H9 (cell line): ENCODE results near the gene SCGB3A2. TPM values are rescaled to one million over a fixed set of nuclear protein-coding genes. Genes with fewer than 3 reads are reported as not detected.
A peak's percentile ranks its signal among the peaks of the same experiment; 100 is the strongest.

Experiments
- DNase-seq: peaks from one replicate; pipeline ENCODE4 v3.0.0-alpha.2; 2017
- H2AFZ ChIP-seq: one replicate; pipeline ENCODE4 v1.6.1; 2013; ENCODE audit warnings: mild to moderate bottlenecking, low read length, control low read depth, moderate library complexity
- H2AK5ac ChIP-seq: 2 replicates; pipeline ENCODE4 v1.6.1; 2013; ENCODE audit warnings: low read length, control low read depth, mixed read lengths; ENCODE audit not compliant: insufficient read length
- H2BK120ac ChIP-seq: one replicate; pipeline ENCODE4 v1.6.1; 2013; ENCODE audit warnings: low read depth, mild to moderate bottlenecking, low read length, control low read depth, inconsistent platforms; ENCODE audit not compliant: poor library complexity, severe bottlenecking
- H2BK12ac ChIP-seq: 2 replicates; pipeline ENCODE4 v1.6.1; 2013; ENCODE audit warnings: low read length, control low read depth, mixed read lengths, low read depth; ENCODE audit not compliant: insufficient read length
- H2BK15ac ChIP-seq: 2 replicates; pipeline ENCODE4 v1.6.1; 2013; ENCODE audit warnings: low read depth, low read length, control low read depth
- H2BK20ac ChIP-seq: one replicate; pipeline ENCODE4 v1.6.1; 2013; ENCODE audit warnings: low read depth, mild to moderate bottlenecking, low read length, control low read depth, inconsistent platforms; ENCODE audit not compliant: poor library complexity, severe bottlenecking
- H2BK5ac ChIP-seq: 2 replicates; pipeline ENCODE4 v1.6.1; 2013; ENCODE audit warnings: low read length, control low read depth, mixed read lengths; ENCODE audit not compliant: insufficient read length
- H3K14ac ChIP-seq: 2 replicates; pipeline ENCODE4 v1.6.1; 2013; ENCODE audit warnings: low read length, control low read depth; ENCODE audit not compliant: insufficient read depth
- H3K18ac ChIP-seq: 2 replicates; pipeline ENCODE4 v1.6.1; 2013; ENCODE audit warnings: low read depth, mild to moderate bottlenecking, mixed read lengths, low read length, control low read depth; ENCODE audit not compliant: insufficient read length
- H3K23ac ChIP-seq: 2 replicates; pipeline ENCODE4 v1.6.1; 2013; ENCODE audit warnings: low read length, control low read depth, mixed read lengths, low read depth; ENCODE audit not compliant: insufficient read length
- H3K23me2 ChIP-seq: 2 replicates; pipeline ENCODE4 v1.6.1; 2013; ENCODE audit warnings: low read depth, mild to moderate bottlenecking, mixed read lengths, low read length, control low read depth; ENCODE audit not compliant: insufficient read length, poor library complexity, severe bottlenecking
- H3K27ac ChIP-seq: 2 replicates; pipeline ENCODE4 v1.5.1; 2013; ENCODE audit warnings: low read length, control low read depth, mixed read lengths, low read depth; ENCODE audit not compliant: insufficient read length
- H3K27me3 ChIP-seq: 2 replicates; pipeline ENCODE4 v1.6.1; 2013; ENCODE audit warnings: low read length, control low read depth, inconsistent platforms; ENCODE audit not compliant: insufficient read depth
- H3K4ac ChIP-seq: 2 replicates; pipeline ENCODE4 v1.6.1; 2013; ENCODE audit warnings: low read depth, mild to moderate bottlenecking, control low read depth, inconsistent platforms, low read length, moderate library complexity
- H3K4me1 ChIP-seq: 2 replicates; pipeline ENCODE4 v1.6.1; 2013; ENCODE audit warnings: low read length, control low read depth, inconsistent platforms; ENCODE audit not compliant: insufficient read depth
- H3K4me2 ChIP-seq: 2 replicates; pipeline ENCODE4 v1.6.1; 2013; ENCODE audit warnings: low read length, control low read depth, mixed read lengths; ENCODE audit not compliant: insufficient read length, insufficient read depth
- H3K56ac ChIP-seq: 2 replicates; pipeline ENCODE4 v1.6.1; 2013; ENCODE audit warnings: low read depth, mild to moderate bottlenecking, mixed read lengths, low read length, control low read depth; ENCODE audit not compliant: insufficient read length
- H3K79me1 ChIP-seq: 2 replicates; pipeline ENCODE4 v1.6.1; 2013; ENCODE audit warnings: low read depth, mild to moderate bottlenecking, moderate library complexity, low read length, control low read depth, inconsistent platforms; ENCODE audit not compliant: insufficient read depth, poor library complexity, severe bottlenecking
- H3K79me2 ChIP-seq: 2 replicates; pipeline ENCODE4 v1.6.1; 2013; ENCODE audit warnings: low read length, control low read depth, inconsistent platforms; ENCODE audit not compliant: insufficient read depth
- H3K9ac ChIP-seq: 2 replicates; pipeline ENCODE4 v1.6.1; 2013; ENCODE audit warnings: low read length, control low read depth, mixed read lengths; ENCODE audit not compliant: insufficient read length; ENCODE audit errors: extremely low read depth
- H3K9me3 ChIP-seq: one replicate; pipeline ENCODE4 v1.6.1; 2013; ENCODE audit warnings: low read depth, low read length, inconsistent platforms; ENCODE audit not compliant: control insufficient read depth
- H3T11ph ChIP-seq: one replicate; pipeline ENCODE4 v1.6.1; 2013; ENCODE audit warnings: mild to moderate bottlenecking, low read length, control low read depth, inconsistent platforms
- H4K20me1 ChIP-seq: one replicate; pipeline ENCODE4 v1.6.1; 2013; ENCODE audit not compliant: control insufficient read depth, insufficient read length, insufficient read depth
- H4K5ac ChIP-seq: 2 replicates; pipeline ENCODE4 v1.6.1; 2013; ENCODE audit warnings: low read depth, mild to moderate bottlenecking, mixed read lengths, low read length, control low read depth; ENCODE audit not compliant: insufficient read length
- H4K8ac ChIP-seq: replicated peaks from 2 replicates; pipeline ENCODE4 v1.6.1; 2013; ENCODE audit warnings: low read length, control low read depth, mixed read lengths, low read depth; ENCODE audit not compliant: insufficient read length
- H4K91ac ChIP-seq: 2 replicates; pipeline ENCODE4 v1.6.1; 2013; ENCODE audit warnings: low read depth, mild to moderate bottlenecking, moderate library complexity, mixed read lengths, low read length, control low read depth; ENCODE audit not compliant: insufficient read length
- H3K27ac Mint-ChIP-seq, 3 experiments: 2 replicates in 2 of 3; 3 replicates in 1 of 3; pipeline ENCODE4 v1.8.0; 2020 to 2021; ENCODE audit warnings: mixed read lengths in 3 of 3, mild to moderate bottlenecking in 1 of 3, moderate library complexity in 1 of 3
- H3K27me3 Mint-ChIP-seq: 2 replicates; pipeline ENCODE4 v1.8.0; 2021; ENCODE audit warnings: low read depth, mild to moderate bottlenecking, moderate library complexity, mixed read lengths
- H3K36me3 Mint-ChIP-seq, 3 experiments: 2 replicates in 2 of 3; 3 replicates in 1 of 3; pipeline ENCODE4 v1.8.0; 2020 to 2021; ENCODE audit warnings: low read depth in 3 of 3, mixed read lengths in 3 of 3; ENCODE audit not compliant: insufficient read depth in 1 of 3
- H3K4me1 Mint-ChIP-seq, 2 experiments: 2 replicates each; pipeline ENCODE4 v1.8.0; 2020; ENCODE audit warnings: mixed read lengths in 2 of 2
- H3K4me3 Mint-ChIP-seq, 2 experiments: 2 replicates in 1 of 2; 3 replicates in 1 of 2; pipeline ENCODE4 v1.8.0; 2020 to 2021; ENCODE audit warnings: mild to moderate bottlenecking in 2 of 2, mixed read lengths in 2 of 2, moderate library complexity in 1 of 2
- H3K9me3 Mint-ChIP-seq, 2 experiments: 2 replicates in 1 of 2; 3 replicates in 1 of 2; pipeline ENCODE4 v1.8.0; 2020; ENCODE audit warnings: mild to moderate bottlenecking in 2 of 2, mixed read lengths in 2 of 2, moderate library complexity in 1 of 2
- CTCF ChIP-seq: fragments of 200-600 bp; sonication (generic); conservative IDR thresholded peaks from 3 replicates; pipeline ENCODE4 v1.8.0; 2021; ENCODE audit warnings: antibody characterized with exemption, mild to moderate bottlenecking
- WGBS: extraction: QIAGEN DNeasy Blood & Tissue Kit; methylation state at CpG from one replicate; pipeline ENCODE4 v1.1.7; 2013; ENCODE audit warnings: missing lambda C conversion rate, low lambda C conversion rate, mixed read lengths; ENCODE audit not compliant: insufficient read length; ENCODE audit errors: extremely low coverage; 5-methylcytosine and 5-hydroxymethylcytosine counted together
- total RNA-seq: library from RNA; stranded (reverse); gene quantifications from 2 replicates; pipeline ENCODE4 v1.2.1, GENCODE V29; 2021

The SCGB3A2 gene
- total RNA-seq, 1 experiment from 2014 or later: 66.0 TPM

GRCh38 chr5:147901599-147902039, 23.1 kb downstream of the SCGB3A2 start:
- H3K18ac ChIP-seq: no peak overlapping the region
- no peaks in the 10 kb centered on the region for H3K27me3 Mint-ChIP-seq
- H2BK20ac ChIP-seq: no peak overlapping the region
- H3K4me1 ChIP-seq: no peaks in the 10 kb centered on the region
- H3K23ac ChIP-seq: no peak overlapping the region
- H3K9ac ChIP-seq: no peak overlapping the region
- no peak for TF ChIP-seq CTCF
- no peaks in the 10 kb centered on the region for H3K27me3 ChIP-seq
- peaks cover under 1% of the 10 kb centered on the region for H4K20me1 ChIP-seq
- H2AFZ ChIP-seq: no peak overlapping the region
- no peaks in the 10 kb centered on the region for H3K9me3 ChIP-seq
- no peaks in the 10 kb centered on the region for H3K79me1 ChIP-seq
- no peak overlapping the region for H2BK15ac ChIP-seq
- no CpG with 5 or more reads among the region's 12 CpGs for WGBS
- no peaks in the 10 kb centered on the region for H3K9me3 Mint-ChIP-seq
- H4K8ac ChIP-seq: no peak overlapping the region
- H4K5ac ChIP-seq: no peak overlapping the region
- H4K91ac ChIP-seq: no peak overlapping the region
- no peak for DNase-seq
- H3K36me3 Mint-ChIP-seq: no peaks in the 10 kb centered on the region
- H3K14ac ChIP-seq: no peak overlapping the region
- H2BK120ac ChIP-seq: no peak overlapping the region
- H3K4me3 Mint-ChIP-seq: no peak overlapping the region
- H3T11ph ChIP-seq: no peak overlapping the region
- no peak overlapping the region for H3K4me2 ChIP-seq
- H3K79me2 ChIP-seq: no peaks in the 10 kb centered on the region
- no peak overlapping the region for H3K56ac ChIP-seq
- H2BK12ac ChIP-seq: no peak overlapping the region
- peak overlapping the region in 1 of 3 experiments; percentile 72; a peak in 3 of 7 replicates for H3K27ac Mint-ChIP-seq
- no peak overlapping the region for H3K4ac ChIP-seq
- H2AK5ac ChIP-seq: no peak overlapping the region
- H3K27ac ChIP-seq: no peak overlapping the region
- H2BK5ac ChIP-seq: no peak overlapping the region
- H3K23me2 ChIP-seq: no peaks in the 10 kb centered on the region
- H3K4me1 Mint-ChIP-seq: peaks cover 9 to 11% of the 10 kb centered on the region in 2 experiments
